HG03108 (cell line): Measurements from ENCODE around the gene HSD17B12.

Experiments used
- ATAC-seq: cut with Tn5 transposase; IDR thresholded peaks from one replicate; pipeline ENCODE4 v1.9.1; 2021; ENCODE audit warnings: moderate library complexity; ENCODE audit not compliant: unreplicated experiment

HSD17B12 gene

DNA sequence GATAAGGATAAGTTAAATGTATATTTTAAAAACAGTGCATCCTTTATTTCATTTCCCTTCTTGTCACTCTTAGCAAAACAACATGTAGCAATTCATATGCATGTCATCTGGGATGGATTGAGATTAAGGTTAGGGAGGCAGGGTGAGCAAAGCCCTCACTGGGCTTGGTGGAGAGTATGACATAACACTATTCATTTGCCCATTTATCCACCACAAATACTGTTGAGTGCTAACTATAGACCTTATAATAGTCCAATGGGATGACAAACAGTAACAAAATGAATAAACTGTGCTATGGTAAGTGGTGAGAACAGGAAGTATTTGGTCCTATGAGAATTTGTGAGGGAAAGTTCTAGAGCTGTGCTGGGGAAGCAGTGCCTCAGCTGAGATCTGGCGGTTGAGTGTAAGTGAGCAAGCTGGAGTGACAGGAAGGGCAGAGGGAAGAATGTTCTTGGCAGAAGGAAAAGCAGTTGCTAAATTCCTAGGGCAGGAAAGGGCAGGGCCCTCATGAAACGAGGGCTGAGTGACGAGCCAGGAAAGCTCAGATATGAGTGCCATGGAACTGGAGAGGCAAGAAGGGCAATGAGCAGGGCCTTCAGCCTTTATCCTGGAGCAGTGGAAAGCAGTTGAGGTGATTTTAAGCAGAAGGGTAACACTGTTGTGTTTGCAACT, 6.7 kb downstream of the HSD17B12 start:
- ATAC-seq: no peak

DNA sequence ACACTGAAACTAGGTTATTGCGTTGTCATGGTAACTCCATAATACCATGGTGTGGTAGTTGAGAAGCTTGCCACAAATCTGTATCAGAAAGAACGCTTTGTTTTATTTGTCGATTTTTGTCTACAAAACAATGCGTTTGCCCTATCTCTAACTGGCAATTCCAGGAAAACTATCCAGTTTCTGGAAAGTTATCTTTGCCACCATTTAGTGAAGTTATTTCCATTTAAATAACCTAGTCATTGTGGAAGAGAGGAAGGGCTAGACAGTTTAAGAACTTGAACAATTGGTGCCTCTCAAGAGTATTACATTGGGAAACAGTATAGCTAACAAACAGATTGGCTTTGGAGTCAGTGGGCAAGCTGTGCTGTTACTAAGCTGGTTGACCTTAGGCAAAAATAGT, 7.9 kb downstream of the HSD17B12 start:
- no peak for ATAC-seq

DNA sequence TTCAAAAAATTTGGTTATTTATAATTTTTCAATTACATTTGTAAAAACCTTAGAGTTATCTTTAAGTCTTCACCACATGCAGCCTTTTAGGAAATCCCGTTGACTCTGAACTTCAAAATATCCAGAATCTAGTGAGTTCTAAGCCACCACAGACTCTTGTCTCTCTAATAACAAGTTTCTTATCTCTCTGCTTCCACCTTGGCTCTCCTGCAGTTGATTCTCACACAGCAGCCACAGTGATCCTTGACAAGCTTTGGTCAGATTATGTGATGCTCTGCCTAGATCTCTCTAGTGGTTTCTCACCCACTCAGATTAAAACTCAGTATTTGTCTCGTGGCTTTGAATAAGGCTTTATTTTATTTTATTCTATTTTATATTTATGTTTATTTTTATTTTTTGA, 8.6 kb downstream of the HSD17B12 start:
- ATAC-seq: no peak

DNA sequence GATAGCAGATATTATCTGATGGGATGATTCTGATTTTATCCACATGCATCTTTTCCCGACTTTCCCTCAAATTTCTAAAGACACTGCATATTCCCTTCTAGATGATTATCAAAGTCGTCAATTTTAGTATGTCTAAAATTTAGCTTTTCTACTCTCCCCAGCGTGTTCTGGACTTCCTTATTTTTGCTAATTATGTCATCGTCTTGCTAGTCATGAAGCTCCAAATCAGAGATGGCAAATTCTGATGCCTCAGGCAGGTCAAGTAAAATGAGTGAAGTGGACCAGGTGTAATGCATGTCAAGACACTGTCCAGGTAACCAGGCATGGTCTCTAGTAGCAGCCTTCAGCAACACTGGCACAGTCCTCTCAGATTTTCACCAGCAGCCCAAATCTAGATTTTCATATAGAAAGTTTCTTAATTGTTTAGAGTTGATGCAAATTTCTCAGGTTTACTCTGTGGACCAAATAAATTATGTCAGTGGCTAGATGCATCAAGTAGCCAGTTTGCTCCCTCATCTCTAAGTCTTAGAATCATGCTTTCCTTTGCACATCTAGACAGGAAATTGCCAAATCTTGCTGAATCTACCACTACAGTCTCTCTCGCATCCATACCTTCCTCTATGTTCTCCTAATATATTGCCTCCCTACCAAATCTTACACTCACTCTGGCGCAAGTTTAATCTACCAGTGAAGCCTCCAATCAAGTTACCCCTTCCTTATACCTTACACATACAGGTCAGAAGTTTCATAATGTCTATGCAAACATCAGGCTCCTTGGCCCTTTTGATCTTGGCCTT, 10.6 kb downstream of the HSD17B12 start:
- no peak for ATAC-seq

DNA sequence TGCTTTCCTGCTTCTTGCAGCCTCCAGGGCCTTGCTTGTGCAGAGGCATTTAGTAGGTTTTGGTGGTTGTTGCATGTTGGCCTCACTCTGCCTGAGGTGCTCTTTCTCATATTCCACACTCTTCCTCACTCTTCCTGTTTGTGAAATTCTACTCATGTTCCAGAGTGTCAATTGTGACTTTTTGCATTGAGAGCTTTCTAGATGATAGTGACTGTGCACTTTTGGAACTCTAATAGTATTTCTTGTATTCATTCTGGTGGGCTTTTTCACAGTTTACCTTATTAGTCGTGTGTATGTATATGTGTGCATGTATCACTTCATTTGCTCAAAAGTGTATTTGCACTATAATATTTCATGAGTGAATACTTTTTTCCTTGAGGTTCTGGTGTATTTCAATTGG, 11.3 kb downstream of the HSD17B12 start:
- no peak for ATAC-seq

DNA sequence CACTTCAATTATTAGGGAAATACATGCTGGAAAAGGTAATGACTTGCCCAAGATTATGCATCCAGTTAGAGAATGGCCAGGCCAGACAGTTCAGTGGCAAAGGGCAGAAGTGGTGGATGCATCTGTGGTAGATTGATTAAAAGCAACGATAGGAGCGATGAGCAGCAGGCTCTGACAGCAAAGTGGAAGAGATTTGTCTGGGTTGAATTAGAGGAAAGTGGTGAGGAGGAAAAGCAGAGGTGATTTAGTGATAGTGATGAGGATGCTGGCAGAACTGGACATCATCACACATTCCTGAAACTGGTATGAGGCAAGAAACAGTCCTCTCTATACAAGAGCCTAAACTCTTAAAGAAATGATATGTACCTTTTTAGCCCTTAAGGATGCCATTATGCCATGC, 12.5 kb downstream of the HSD17B12 start:
- no peak for ATAC-seq

DNA sequence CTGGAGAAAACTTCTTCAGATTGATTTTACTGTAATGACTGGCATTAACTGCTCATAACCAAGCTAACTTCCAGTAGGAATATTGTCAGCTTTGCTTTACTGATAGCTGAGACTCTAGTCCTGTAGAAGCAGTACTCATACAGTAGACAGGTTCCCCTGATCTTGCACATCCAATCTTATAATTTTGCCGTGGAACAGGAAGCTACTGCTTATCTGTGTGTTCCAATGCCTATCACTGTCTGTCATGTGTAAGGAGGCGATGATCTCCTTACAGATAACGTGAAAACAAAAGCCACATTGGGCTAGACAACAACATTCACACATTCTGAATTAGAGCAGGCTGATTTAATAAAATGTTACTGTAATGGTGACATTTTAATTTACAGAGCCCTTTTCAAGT, 13.2 kb downstream of the HSD17B12 start:
- no peak for ATAC-seq

DNA sequence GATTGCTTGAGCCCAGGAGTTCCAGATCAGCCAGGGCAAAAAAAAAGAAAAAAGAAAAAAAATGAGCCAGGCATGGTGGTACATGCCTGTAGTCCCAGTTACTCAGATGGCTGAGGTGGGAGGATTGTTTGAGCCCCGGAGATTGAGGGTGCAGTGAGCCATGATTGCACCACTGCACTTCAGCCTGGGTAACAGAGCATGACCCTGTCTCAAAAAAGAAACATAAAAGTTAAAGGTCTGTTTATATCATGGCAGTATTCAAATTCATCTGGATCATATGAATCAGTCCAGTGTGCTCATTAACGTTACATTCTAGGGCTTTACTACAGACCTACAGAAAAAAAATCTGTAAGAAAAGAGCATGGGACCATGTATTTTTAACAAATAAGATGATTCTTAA, 13.9 kb downstream of the HSD17B12 start:
- peak; percentile 59 for ATAC-seq

DNA sequence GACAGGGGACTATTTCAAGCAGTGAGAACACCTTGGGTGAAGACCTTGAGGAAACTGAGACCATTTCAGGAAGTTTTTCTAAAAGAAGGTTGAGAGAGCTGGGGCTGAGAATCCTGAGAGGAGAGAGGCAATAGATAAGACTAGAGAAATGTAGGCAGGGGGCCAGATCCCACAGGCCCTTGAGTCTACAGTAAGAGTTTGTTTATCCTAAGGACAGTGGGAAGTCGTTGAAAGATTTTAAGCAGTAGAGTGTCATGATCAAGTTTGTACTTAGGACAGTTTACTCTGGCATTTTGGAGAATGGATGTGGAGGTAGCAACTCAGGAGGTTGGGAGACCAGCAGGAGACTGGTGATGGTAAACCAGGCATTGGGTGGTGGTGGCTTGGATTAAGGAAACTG, 17.1 kb downstream of the HSD17B12 start:
- ATAC-seq: no peak

DNA sequence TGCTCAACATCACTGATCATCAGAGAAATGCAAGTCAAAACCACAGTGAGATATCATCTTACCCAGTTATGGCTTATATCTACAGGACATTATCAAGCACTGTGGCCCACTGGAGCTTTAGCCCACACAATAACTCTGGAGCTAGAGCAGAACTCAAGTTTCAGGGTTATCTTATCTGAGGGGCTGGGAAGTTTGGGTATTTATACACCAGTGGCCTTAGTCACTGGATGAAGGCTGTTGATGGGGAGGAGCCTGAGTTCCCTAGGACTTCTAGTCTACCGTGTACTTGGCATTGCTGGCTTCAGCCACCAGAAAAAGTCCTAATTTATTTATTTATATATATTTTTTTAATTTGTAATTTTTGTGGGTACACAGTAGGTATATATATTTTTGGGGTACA, 19.3 kb downstream of the HSD17B12 start:
- ATAC-seq: no peak

DNA sequence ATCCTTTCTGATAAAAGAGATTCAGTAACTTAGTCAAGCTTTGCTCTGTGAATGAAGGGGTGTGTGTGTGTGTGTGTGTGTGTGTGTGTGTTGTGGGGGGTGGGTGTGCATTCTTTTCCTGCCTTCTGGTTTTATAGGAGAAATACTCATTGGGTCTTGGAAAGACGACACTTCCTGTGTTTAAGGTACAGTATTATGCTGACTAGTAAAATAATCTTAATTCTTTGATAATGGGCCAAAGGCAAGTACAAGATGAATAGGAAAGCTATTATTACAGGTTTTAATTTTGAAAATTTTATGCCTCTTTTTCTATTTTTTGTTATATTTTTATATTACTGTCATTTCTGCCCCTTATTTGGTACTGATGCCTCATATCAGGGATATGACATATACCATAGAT, 26.1 kb downstream of the HSD17B12 start:
- ATAC-seq: no peak

DNA sequence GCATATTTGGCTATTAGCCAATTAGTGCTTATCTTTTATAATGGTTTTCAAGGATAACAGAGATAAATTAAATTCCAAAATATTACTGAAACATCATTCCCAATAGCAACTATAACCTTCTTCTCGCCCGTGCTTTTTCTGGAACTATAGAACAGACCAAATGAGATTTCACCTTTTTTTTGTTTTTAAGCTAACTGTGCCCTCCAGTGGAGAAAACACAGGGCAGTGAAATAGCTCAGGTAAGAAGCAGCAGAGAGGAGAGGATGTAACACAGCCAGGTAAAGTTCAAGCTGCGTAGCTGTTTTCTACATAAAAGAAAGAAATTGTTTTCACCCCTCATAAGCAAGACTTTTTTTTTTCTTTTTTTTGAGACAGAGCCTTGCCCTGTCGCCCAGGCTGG, 28.2 kb downstream of the HSD17B12 start:
- no peak for ATAC-seq

DNA sequence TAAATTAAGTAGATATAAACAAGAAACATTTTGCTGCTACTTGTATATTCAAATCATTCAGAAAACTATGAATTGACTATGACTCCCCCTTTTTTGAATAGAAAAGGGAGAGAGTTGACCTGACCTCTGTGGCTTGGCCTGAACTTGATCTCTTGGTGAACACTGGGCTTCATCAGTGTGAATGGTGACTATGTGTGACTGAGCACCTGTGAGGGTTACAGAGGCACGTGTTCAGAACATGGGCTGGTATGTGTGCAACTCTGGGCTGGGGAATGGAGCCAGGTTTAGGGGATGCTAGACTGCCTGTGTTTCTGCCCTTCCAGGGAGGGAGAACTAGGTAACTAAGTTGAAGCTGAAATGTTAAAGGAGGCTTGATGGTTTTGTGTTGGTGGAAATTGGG, 29.2 kb downstream of the HSD17B12 start:
- no peak for ATAC-seq

DNA sequence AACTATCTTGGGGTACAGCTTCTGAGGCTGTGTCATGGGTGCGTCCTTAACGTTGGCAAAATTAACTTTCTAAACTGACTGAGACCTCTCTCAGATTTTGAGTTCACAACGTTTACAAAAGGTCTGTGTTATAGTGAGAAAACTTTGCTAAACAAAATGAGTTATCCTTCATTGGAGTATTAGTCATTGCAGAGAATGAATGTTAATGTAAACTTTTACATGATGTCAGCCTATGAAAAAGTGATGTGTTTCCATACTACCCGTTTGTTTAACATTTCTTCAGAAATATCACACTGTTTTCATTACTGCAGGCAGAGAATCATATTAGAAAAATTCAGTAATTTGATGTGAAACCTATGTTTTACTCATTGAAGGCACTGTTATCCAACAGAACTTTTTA, 32.1 kb downstream of the HSD17B12 start:
- ATAC-seq: no peak

DNA sequence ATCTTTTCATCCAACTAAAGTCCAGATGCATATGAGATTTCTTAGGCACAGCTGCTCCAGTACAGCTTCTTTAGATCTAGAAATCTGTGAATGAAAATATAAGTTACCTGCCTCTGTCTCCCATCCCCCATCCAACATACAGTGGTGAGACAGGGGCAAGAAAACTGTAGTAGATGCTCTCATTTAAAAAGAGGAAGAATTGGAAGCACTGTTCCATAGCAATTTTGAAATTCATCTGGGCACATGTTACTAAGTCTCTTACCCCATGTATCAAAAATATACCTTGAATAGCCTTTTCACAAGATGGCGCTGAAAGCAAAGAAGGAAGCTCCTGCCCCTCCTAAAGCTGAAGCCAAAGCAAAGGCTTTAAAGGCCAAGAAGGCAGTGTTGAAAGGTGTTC, 37.8 kb downstream of the HSD17B12 start:
- ATAC-seq: no peak

DNA sequence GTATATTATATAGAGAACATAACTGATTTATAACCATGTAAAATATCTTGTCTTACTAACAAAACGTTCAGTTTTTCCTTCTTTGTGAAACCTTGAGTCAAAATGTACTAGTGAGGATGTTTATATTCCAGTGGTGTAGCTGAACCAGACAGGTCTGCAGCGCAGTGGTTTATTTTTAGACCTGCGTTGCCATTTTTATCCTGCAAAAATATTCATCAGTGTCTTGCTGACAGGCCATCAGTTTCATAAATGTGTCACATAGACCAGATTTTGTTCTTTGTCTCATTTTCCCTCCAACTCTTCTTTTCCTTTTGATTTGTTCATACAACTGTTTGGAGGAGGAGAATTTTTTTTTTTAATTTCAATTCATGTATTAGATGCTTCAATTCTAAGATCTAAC, 43.1 kb downstream of the HSD17B12 start:
- no peak for ATAC-seq

DNA sequence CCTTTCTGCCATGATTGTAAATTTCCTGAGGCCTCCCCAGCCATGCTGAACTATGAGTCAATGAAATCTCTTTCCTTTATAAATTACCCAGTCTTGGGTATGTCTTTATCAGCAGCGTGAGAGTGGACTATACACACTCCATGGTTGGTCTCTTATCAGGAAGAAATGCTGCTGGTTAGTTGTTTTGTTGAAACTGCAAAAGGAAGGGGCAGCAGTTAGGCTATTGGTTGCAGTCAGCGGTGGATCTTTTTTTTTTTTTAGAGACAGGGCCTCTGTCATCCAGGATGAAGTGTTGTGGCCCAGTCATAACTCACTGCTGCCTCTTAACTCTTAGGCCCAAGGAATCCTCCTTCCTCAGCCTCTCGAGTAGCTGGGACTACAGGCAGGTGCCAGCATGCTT, 51.7 kb downstream of the HSD17B12 start:
- ATAC-seq: no peak

DNA sequence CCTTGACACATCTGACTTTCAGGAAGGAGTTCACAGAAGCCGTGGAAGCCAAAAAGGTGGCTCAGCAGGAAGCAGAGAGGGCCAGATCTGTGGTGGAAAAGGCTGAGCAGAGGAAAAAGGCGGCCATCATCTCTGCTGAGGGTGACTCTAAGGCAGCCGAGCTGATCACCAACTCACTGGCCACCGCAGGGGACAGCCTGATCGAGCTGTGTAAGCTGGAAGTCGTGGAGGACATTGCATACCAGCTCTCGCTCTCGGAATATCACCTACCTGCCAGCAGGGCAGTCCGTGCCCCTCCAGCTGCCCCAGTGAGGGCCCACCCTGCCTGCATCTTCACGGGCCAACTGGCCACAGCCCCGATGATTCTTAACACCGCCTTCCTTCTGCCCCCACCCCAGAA, 53.7 kb downstream of the HSD17B12 start:
- ATAC-seq: no peak

DNA sequence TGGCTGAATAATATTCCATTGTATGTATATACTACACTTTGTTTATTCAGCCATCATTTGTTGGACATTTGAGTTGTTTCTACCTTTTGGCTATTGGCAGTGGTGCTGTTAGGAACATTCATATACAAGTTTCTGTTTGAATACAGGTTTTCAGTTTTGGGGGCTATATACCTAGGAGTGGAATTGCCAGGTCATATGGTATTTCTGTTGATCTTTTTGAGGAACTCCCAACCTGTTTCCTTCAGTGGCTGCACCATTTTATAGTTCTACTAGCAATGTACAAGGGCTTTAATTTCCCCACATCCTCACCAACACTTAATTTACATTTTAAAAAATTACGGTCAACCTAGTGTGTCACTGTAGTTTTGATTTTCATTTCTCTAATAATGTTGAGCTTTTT, 54.6 kb downstream of the HSD17B12 start:
- ATAC-seq: no peak

DNA sequence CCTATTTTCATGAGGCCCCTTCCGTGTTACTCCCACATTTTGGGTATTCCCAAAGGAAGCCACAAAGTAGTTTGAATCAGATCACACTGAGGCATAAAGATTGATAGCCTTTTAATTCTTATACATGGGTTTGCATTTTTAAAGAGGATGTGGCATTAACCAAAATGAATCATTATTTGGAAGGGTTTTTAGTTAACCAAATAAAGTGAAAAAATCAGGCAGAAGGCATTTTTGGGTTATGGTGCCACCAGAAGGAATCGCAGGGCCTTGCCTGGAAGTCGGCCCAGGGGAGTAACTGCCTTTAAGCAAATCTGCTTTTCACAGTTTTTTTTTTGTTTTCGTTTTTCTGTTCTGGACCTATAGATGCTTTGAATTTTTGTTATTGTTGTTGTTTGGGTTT, 55.4 kb downstream of the HSD17B12 start:
- no peak for ATAC-seq

DNA sequence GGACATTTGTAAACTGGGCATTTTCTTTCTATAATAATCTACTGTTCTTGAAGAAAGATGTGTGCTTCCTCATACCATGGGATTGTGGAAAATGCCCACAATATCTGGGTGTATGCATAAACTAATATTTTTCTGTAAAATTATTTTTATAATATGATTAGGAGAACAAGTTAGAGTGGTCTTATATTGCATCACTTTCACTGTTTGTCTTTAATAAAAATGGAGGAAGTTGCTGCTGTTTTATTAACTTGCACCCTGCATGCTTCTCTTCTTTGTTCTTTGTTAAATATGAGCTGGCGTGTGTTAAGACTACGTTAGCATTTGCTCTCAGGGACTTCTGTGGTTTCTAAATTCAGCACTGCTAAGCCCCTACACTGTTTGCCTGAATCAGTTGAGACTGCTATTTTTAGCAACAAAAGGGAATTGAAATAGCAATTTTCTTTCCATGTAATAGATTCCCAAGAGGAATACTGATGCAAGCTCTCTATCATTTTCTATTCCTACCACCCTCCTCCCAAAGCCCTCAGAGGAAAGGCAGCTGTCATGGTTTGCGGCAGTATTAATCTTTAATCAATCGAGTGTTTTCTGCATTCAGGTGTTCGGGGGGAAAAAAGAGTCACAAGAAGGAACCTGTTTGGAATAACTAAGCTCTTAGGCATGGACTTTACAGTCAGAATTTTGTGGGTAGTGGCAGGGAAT, 56.1 kb downstream of the HSD17B12 start:
- no peak for ATAC-seq

DNA sequence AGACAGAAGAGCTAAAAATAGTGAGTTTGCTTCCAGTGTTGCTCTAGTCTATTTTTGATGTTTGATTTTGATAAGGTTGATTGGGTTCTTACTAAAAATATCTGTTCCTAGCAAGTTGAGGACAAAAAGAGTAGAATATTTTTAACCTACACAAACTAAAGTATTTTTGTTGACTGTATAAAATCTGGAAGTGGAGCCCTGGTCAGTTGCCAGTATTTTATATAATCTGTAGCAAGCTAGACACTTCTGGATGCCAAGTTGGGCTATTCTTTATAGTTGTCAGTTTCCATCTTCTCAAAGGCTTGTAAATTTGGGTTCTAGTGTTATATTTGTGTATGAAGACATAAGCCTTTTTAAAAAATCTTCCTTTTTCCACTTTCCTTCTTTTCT, 56.7 kb downstream of the HSD17B12 start:
- ATAC-seq: no peak
